Measurements from ENCODE around the gene ADRA2C. TPM values are rescaled to one million over a fixed set of nuclear protein-coding genes. Genes with fewer than 3 reads are reported as not detected.

ADRA2C gene
- total RNA-seq, 2 donors from 2014 or later = 0.59 to 28.6 TPM

- H3K4me1 ChIP-seq (replicated peaks) = no peaks in the 10 kb centered on the region
These were observed 10.2 kb downstream of the ADRA2C start for GRCh38 chr4:3776166-3777032.

GRCh38 chr4:3777033-3777390, 10.8 kb downstream of the ADRA2C start:
- H3K4me1 ChIP-seq (replicated peaks) = no peaks in the 10 kb centered on the region
- 89% methylated on average over 5 of the region's 5 CpGs for WGBS
- H3K4me3 ChIP-seq = no peak overlapping the region
- TF ChIP-seq POLR2AphosphoS5 (IDR thresholded peaks at IDR 0.05) (no peak), CTCF (IDR thresholded peaks at IDR 0.05) (no peak), POLR2A (IDR thresholded peaks at IDR 0.05) (no peak)
- H3K36me3 ChIP-seq = no peaks in the 10 kb centered on the region
- intact Hi-C loops (cut with DNase I) = no loop called here
- no peak for DNase-seq (ENCODE audit: low spot score)
- no peaks in the 10 kb centered on the region for H3K9me3 ChIP-seq
- H3K27ac ChIP-seq = no peak overlapping the region
- H3K27me3 ChIP-seq (replicated peaks; ENCODE audit: insufficient read depth) = peaks cover 6% of the 10 kb centered on the region

More at GRCh38 chr4:3776166-3777032, 10.2 kb downstream of the ADRA2C start:
- TF ChIP-seq POLR2A (IDR thresholded peaks at IDR 0.05) = no peak
- no peak for TF ChIP-seq CTCF (IDR thresholded peaks at IDR 0.05)
- TF ChIP-seq POLR2AphosphoS5 (IDR thresholded peaks at IDR 0.05) = no peak
- no peaks in the 10 kb centered on the region for H3K9me3 ChIP-seq
- H3K36me3 ChIP-seq = no peaks in the 10 kb centered on the region
- no peak overlapping the region for H3K27ac ChIP-seq
- H3K4me3 ChIP-seq = no peak overlapping the region
- 85% methylated on average over 22 of the region's 22 CpGs for WGBS
- H3K27me3 ChIP-seq (replicated peaks; ENCODE audit: insufficient read depth) = peaks cover 6% of the 10 kb centered on the region
- intact Hi-C loops (cut with DNase I) = no loop called here
- DNase-seq (ENCODE audit: low spot score) = no peak

- H3K27me3 ChIP-seq (replicated peaks; ENCODE audit: insufficient read depth) = peaks cover 6% of the 10 kb centered on the region
- H3K9me3 ChIP-seq = no peaks in the 10 kb centered on the region
- no peak for TF ChIP-seq POLR2A (IDR thresholded peaks at IDR 0.05)
- no peak for TF ChIP-seq POLR2AphosphoS5 (IDR thresholded peaks at IDR 0.05)
- no peak for TF ChIP-seq CTCF (IDR thresholded peaks at IDR 0.05)
- no peaks in the 10 kb centered on the region for H3K36me3 ChIP-seq
- H3K4me3 ChIP-seq = no peak overlapping the region
- DNase-seq (ENCODE audit: low spot score) = no peak
- WGBS = 83% methylated on average over 13 of the region's 13 CpGs
- H3K27ac ChIP-seq = no peak overlapping the region
- no peaks in the 10 kb centered on the region for H3K4me1 ChIP-seq (replicated peaks)
- intact Hi-C loops (cut with DNase I) = no loop called here
These were observed 11.5 kb downstream of the ADRA2C start for GRCh38 chr4:3777669-3778068.

GRCh38 chr4:3779509-3779908, 13.3 kb downstream of the ADRA2C start:
- Histone ChIP-seq H3K36me3 (no peaks in the 10 kb centered on the region), H3K4me1 (replicated peaks) (no peaks in the 10 kb centered on the region), H3K27ac (no peak overlapping the region), H3K9me3 (no peaks in the 10 kb centered on the region), H3K4me3 (no peak overlapping the region), H3K27me3 (replicated peaks; ENCODE audit: insufficient read depth) (peaks cover 12% of the 10 kb centered on the region)
- intact Hi-C loops (cut with DNase I) = no loop called here
- no peak for DNase-seq (ENCODE audit: low spot score)
- TF ChIP-seq POLR2A (IDR thresholded peaks at IDR 0.05) (no peak), POLR2AphosphoS5 (IDR thresholded peaks at IDR 0.05) (no peak), CTCF (IDR thresholded peaks at IDR 0.05) (no peak)
- 64% methylated on average over 6 of the region's 6 CpGs for WGBS
